LNCAP (cell line): ENCODE results near the gene MAP3K7.

Source experiments
- CTCF ChIP-seq: fragments of 450-650 bp; IDR thresholded peaks from 2 replicates; pipeline ENCODE4 v1.5.1; 2017; ENCODE audit warnings: mild to moderate bottlenecking

MAP3K7 gene

GRCh38 chr6:90516074-90516660 is 70.7 kb downstream of the MAP3K7 start:
- TF ChIP-seq CTCF = no peak

DNA sequence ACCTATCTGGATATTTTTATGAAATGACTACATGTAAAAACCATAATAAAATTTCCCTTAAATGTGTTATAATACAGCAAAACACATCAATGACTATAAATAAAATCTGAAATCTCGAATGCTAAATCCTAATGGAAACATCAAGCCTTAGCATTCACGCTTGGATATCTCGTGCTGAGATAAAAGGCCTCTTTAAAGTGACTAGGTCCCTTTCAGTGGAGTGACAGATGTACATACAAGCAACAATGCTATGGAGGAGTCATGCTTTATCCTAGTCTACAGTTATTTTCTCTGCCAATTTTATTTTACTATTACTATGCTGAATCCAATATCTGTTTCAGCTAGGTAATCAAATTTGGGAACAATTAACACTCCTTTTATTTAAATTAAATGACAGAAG is 72.4 kb downstream of the MAP3K7 start:
- no peak for TF ChIP-seq CTCF

- TF ChIP-seq CTCF = no peak
Measured at GRCh38 chr6:90508753-90509152, 78.1 kb downstream of the MAP3K7 start.

DNA sequence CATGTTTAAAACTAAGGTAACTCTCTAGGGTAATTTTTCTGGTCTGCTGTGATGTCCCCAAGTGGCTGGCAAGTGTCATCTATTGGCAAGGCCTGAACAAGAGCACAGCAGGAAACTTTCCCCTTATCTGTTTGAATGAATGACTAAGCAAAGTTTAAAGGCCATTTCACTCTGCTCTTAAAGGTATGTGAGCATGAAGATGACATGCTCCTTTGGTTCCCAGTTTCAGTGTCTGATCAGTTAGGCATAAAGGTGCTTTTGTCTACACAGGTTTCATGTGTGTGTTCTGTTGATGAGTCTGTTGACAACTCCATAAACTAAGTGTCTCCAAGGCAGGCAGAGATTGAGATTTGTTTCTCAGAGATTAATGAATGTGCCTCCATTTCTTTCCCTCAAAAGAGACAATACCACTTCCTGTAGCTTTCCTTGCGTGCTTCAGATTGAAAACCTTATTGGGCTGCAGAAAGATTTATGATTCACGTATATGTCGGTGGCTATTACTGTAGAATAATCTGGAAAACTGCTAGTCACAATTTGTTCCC is 83.9 kb downstream of the MAP3K7 start:
- no peak for TF ChIP-seq CTCF

DNA sequence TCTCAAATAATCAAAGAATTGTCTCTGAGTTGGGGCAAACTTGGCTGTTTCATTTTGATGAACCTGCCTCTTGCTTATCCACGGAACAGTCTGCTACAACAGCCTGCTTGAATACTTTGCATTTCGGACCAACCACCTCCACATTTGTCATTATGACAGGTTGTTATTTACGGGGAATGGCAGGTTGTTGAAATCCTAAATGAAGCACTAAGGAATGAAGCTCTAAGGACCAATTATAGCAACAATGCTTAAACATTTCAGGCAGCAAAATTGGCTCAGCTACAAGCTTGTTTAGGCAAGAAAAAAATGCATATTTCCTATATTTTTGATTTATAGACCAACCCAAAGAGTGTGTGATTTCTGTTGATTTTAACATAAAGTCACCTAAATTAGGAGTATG is 84.5 kb downstream of the MAP3K7 start:
- no peak for TF ChIP-seq CTCF

GRCh38 chr6:90500458-90500857 is 86.4 kb downstream of the MAP3K7 start:
- TF ChIP-seq CTCF = no peak

DNA sequence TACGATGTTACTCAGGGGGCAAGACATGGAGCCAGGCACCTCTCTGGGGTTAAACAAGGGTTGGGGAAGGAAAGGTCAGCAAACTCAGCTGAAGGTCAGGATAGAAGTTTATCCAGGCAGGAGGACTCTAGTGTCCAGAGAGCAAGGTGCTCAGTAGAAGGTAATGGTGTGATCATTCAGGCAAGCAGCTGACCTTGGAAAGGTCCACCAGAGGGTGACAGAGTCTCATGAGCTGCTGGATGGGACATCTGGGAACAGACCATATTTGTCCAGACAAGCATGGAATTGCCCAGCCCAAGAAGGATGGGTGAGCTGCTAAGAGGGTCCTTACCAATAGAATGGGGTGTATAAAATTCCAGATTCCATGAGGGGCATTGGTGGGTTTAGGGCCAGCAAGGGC is 89.5 kb downstream of the MAP3K7 start:
- no peak for TF ChIP-seq CTCF
